Lung (tissue), 12 donors: ENCODE measurements around the gene PTH2. TPM values are rescaled to one million over a fixed set of nuclear protein-coding genes. Genes with fewer than 3 reads are reported as not detected.

Source experiments
- ATAC-seq: fragments of 200-7000 bp; cut with Tn5 transposase; one replicate; pipeline ENCODE4 v1.9.1; 2020; ENCODE audit warnings: moderate number of reproducible peaks; ENCODE audit not compliant: insufficient read depth, low FRiP score
- DNase-seq, 3 donors: peaks; one replicate each; pipeline ENCODE4 v3.0.0-alpha.2; 2013 to 2017
- H3K27ac ChIP-seq, 2 donors: one replicate each; pipeline ENCODE4 v1.5.1; 2013; ENCODE audit warnings: mild to moderate bottlenecking in 2 of 2, moderate library complexity in 2 of 2, control low read depth in 1 of 2, inconsistent platforms in 1 of 2, low read depth in 1 of 2, low read length in 1 of 2
- H3K27me3 ChIP-seq, 3 donors: one replicate each; pipeline ENCODE4 v1.5.1; 2013; ENCODE audit warnings: low read length in 2 of 3; ENCODE audit not compliant: control insufficient read depth in 3 of 3, insufficient read depth in 3 of 3
- H3K36me3 ChIP-seq, 4 donors: one replicate each; pipeline ENCODE4 v1.5.1; 2013; ENCODE audit warnings: low read length in 4 of 4, mild to moderate bottlenecking in 1 of 4, moderate library complexity in 1 of 4; ENCODE audit not compliant: control insufficient read depth in 4 of 4, insufficient read depth in 4 of 4
- H3K4me1 ChIP-seq, 5 donors: one replicate each; pipeline ENCODE4 v1.5.1; 2013; ENCODE audit warnings: low read length in 5 of 5, mild to moderate bottlenecking in 2 of 5, moderate library complexity in 1 of 5; ENCODE audit not compliant: control insufficient read depth in 5 of 5, insufficient read depth in 5 of 5
- H3K4me3 ChIP-seq: one replicate; pipeline ENCODE4 v1.5.1; 2013; ENCODE audit warnings: mild to moderate bottlenecking, control low read depth, moderate library complexity
- H3K9ac ChIP-seq, 2 donors: one replicate each; pipeline ENCODE4 v1.5.1; 2013; ENCODE audit warnings: low read length in 2 of 2, control low read depth in 1 of 2; ENCODE audit not compliant: insufficient read depth in 1 of 2
- H3K9me3 ChIP-seq, 4 donors: one replicate each; pipeline ENCODE4 v1.5.1; 2013; ENCODE audit warnings: low read length in 3 of 4, mild to moderate bottlenecking in 1 of 4, moderate library complexity in 1 of 4; ENCODE audit not compliant: control insufficient read depth in 4 of 4, insufficient read depth in 3 of 4
- WGBS, 2 donors: extraction: QIAGEN DNeasy Blood & Tissue Kit; methylation state at CpG; one replicate each; pipeline ENCODE4 v1.1.7; 2013; 5-methylcytosine and 5-hydroxymethylcytosine counted together
- polyA plus RNA-seq, 2 donors: library from polyadenylated mRNA; stranded (reverse); fragments of 200-250 nt; gene quantifications; one replicate each; pipeline ENCODE4 v1.2.1, GENCODE V29; 2013
- total RNA-seq, 2 donors: library from RNA; depleted of rRNA in 1 of 2; stranded (reverse); fragments of >200 nt in 1 of 2; gene quantifications; one replicate each; pipeline ENCODE4 v1.2.1, GENCODE V29; 2014 to 2021
- TF ChIP-seq, protein P1 (sequence below): IDR thresholded peaks from 2 replicates; pipeline ENCODE4 v1.5.1; 2012; ENCODE audit warnings: mild to moderate bottlenecking; ENCODE audit errors: control extremely low read depth, extremely low read depth
- donor health status: control.
- donor health status: control.
- donor health status: Bipolar disorder and iron deficiency.
- donor health status: healthy.
- donor health status: DM: yes; HTN: yes; CAD: no.

The PTH2 gene
- total and polyA plus RNA-seq, 4 donors = not detected

GRCh38 chr19:49427855-49428546, 4.8 kb upstream of the PTH2 start:
- Histone ChIP-seq H3K36me3 (no peaks in the 10 kb centered on the region), H3K9ac (no peak overlapping the region), H3K4me1 (peaks cover 0 to 3% (median 3%) of the 10 kb centered on the region in 5 donors), H3K4me3 (no peak overlapping the region), H3K27ac (no peak overlapping the region), H3K27me3 (peaks cover 3 to 98% (median 90%) of the 10 kb centered on the region in 3 donors), H3K9me3 (peaks cover 0 to 7% (median 0%) of the 10 kb centered on the region in 4 donors)
- 2 to 4% methylated on average over 45 of the region's 45 CpGs for WGBS, 2 donors
- TF ChIP-seq, protein P1, sequence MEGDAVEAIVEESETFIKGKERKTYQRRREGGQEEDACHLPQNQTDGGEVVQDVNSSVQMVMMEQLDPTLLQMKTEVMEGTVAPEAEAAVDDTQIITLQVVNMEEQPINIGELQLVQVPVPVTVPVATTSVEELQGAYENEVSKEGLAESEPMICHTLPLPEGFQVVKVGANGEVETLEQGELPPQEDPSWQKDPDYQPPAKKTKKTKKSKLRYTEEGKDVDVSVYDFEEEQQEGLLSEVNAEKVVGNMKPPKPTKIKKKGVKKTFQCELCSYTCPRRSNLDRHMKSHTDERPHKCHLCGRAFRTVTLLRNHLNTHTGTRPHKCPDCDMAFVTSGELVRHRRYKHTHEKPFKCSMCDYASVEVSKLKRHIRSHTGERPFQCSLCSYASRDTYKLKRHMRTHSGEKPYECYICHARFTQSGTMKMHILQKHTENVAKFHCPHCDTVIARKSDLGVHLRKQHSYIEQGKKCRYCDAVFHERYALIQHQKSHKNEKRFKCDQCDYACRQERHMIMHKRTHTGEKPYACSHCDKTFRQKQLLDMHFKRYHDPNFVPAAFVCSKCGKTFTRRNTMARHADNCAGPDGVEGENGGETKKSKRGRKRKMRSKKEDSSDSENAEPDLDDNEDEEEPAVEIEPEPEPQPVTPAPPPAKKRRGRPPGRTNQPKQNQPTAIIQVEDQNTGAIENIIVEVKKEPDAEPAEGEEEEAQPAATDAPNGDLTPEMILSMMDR = no peak
- DNase-seq = no peak
- ATAC-seq = no peak

- Histone ChIP-seq H3K4me1 (peaks cover 0 to 8% (median 7%) of the 10 kb centered on the region in 5 donors), H3K9ac (no peak overlapping the region), H3K4me3 (no peak overlapping the region), H3K36me3 (no peaks in the 10 kb centered on the region), H3K27ac (no peak overlapping the region), H3K9me3 (peaks cover 0 to 7% (median 0%) of the 10 kb centered on the region in 4 donors), H3K27me3 (peaks cover 6 to 97% (median 90%) of the 10 kb centered on the region in 3 donors)
- ATAC-seq (no peak), DNase-seq (no peak)
- TF ChIP-seq, protein P1 = no peak
- 51 to 58% methylated on average over 11 to 12 of the region's 12 CpGs for WGBS, 2 donors
Measured at GRCh38 chr19:49427339-49427738, 4.1 kb upstream of the PTH2 start.

- Histone ChIP-seq H3K27me3 (peaks cover 9 to 97% (median 86%) of the 10 kb centered on the region in 3 donors), H3K4me1 (peaks cover 0 to 11% (median 7%) of the 10 kb centered on the region in 5 donors), H3K4me3 (no peak overlapping the region), H3K9me3 (peaks cover 0 to 7% (median 0%) of the 10 kb centered on the region in 4 donors), H3K36me3 (no peaks in the 10 kb centered on the region), H3K9ac (no peak overlapping the region), H3K27ac (no peak overlapping the region)
- ATAC-seq (no peak), DNase-seq (no peak)
- TF ChIP-seq, protein P1 = no peak
- WGBS, 2 donors = 4 to 5% methylated on average over 30 of the region's 30 CpGs
Measured at GRCh38 chr19:49425922-49426592, 2.8 kb upstream of the PTH2 start.
